Breast epithelium (tissue), 3 donors: ENCODE results near the gene TMSB10.

Experiments used
- POLR2A ChIP-seq: fragments of 450-650 bp; IDR thresholded peaks from one replicate; pipeline ENCODE4 v1.6.1; 2016; ENCODE audit warnings: antibody characterized with exemption, mild to moderate bottlenecking, moderate library complexity
- POLR2AphosphoS5 ChIP-seq, 3 donors: sonication (generic); formaldehyde crosslinking; IDR thresholded peaks; one replicate each; pipeline ENCODE4 v1.6.1; 2017; ENCODE audit warnings: antibody characterized with exemption in 3 of 3
- TF ChIP-seq, protein P1 (sequence below), 3 donors: fragments of 450-650 bp; IDR thresholded peaks; one replicate each; pipeline ENCODE4 v1.5.1; 2016 to 2017; ENCODE audit warnings: antibody characterized with exemption in 3 of 3, mild to moderate bottlenecking in 3 of 3, moderate library complexity in 3 of 3

- TF ChIP-seq, protein P1, sequence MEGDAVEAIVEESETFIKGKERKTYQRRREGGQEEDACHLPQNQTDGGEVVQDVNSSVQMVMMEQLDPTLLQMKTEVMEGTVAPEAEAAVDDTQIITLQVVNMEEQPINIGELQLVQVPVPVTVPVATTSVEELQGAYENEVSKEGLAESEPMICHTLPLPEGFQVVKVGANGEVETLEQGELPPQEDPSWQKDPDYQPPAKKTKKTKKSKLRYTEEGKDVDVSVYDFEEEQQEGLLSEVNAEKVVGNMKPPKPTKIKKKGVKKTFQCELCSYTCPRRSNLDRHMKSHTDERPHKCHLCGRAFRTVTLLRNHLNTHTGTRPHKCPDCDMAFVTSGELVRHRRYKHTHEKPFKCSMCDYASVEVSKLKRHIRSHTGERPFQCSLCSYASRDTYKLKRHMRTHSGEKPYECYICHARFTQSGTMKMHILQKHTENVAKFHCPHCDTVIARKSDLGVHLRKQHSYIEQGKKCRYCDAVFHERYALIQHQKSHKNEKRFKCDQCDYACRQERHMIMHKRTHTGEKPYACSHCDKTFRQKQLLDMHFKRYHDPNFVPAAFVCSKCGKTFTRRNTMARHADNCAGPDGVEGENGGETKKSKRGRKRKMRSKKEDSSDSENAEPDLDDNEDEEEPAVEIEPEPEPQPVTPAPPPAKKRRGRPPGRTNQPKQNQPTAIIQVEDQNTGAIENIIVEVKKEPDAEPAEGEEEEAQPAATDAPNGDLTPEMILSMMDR (IDR thresholded peaks at IDR 0.05) = no peak
- TF ChIP-seq POLR2A (no peak), POLR2AphosphoS5 (IDR thresholded peaks at IDR 0.05) (no peak)
These were observed 21.0 kb upstream of the TMSB10 start for GRCh38 chr2:84884449-84884848.
